CD4-positive, alpha-beta memory T cell (primary cell): ENCODE measurements around the gene ZNF582. TPM values are rescaled to one million over a fixed set of nuclear protein-coding genes. Genes with fewer than 3 reads are reported as not detected.

Experiments
- CTCF ChIA-PET: fragments of 350-600 bp; sonication (Branson Sonifier 250); formaldehyde crosslinking; loops from one replicate; lab custom pipeline; 2021; ENCODE audit warnings: inconsistent platforms; ENCODE audit not compliant: partially characterized antibody; lab: Charles Lee
- POLR2A ChIA-PET: fragments of 350-600 bp; sonication (Branson Sonifier 250); formaldehyde crosslinking; loops from one replicate; lab custom pipeline; 2021; ENCODE audit not compliant: partially characterized antibody; lab: Charles Lee
- DNase-seq, 5 donors: peaks; one replicate each; pipeline versions ENCODE4 v3.0.0 to v3.0.0-alpha.2; 2020 to 2022; ENCODE audit warnings: mixed read lengths in 1 of 5
- H3K27ac ChIP-seq: one replicate; pipeline ENCODE4 v1.7.0; 2013; ENCODE audit warnings: low read depth, low read length
- H3K27me3 ChIP-seq: 2 replicates; pipeline ENCODE4 v1.7.0; 2013; ENCODE audit warnings: mild to moderate bottlenecking, low read length, moderate library complexity; ENCODE audit not compliant: insufficient read depth
- H3K36me3 ChIP-seq: 2 replicates; pipeline ENCODE4 v1.7.0; 2013; ENCODE audit warnings: mild to moderate bottlenecking, low read length, moderate library complexity; ENCODE audit not compliant: insufficient read depth
- H3K4me1 ChIP-seq: 2 replicates; pipeline ENCODE4 v1.7.0; 2013; ENCODE audit warnings: mild to moderate bottlenecking, low read length, moderate library complexity; ENCODE audit not compliant: insufficient read depth
- H3K4me3 ChIP-seq, 2 donors: one replicate each; pipeline ENCODE4 v1.7.0; 2013; ENCODE audit warnings: low read length in 2 of 2, mild to moderate bottlenecking in 1 of 2
- H3K9me3 ChIP-seq, 2 donors: one replicate each; pipeline ENCODE4 v1.7.0; 2013; ENCODE audit warnings: low read length in 2 of 2, control low read depth in 1 of 2; ENCODE audit not compliant: control insufficient read depth in 1 of 2
- H3K27ac Mint-ChIP-seq, 7 donors: one replicate each; pipeline ENCODE4 v1.8.0; 2020 to 2021; ENCODE audit warnings: mixed read lengths in 7 of 7, mild to moderate bottlenecking in 6 of 7, inconsistent platforms in 3 of 7, moderate library complexity in 3 of 7
- H3K27me3 Mint-ChIP-seq, 2 donors: one replicate each; pipeline ENCODE4 v1.8.0; 2020 to 2021; ENCODE audit warnings: mixed read lengths in 2 of 2
- H3K36me3 Mint-ChIP-seq, 2 donors: one replicate each; pipeline ENCODE4 v1.8.0; 2020 to 2021; ENCODE audit warnings: mixed read lengths in 2 of 2, inconsistent platforms in 1 of 2, mild to moderate bottlenecking in 1 of 2
- H3K4me1 Mint-ChIP-seq, 4 donors: one replicate each; pipeline ENCODE4 v1.8.0; 2020 to 2021; ENCODE audit warnings: mixed read lengths in 4 of 4, mild to moderate bottlenecking in 1 of 4
- H3K4me3 Mint-ChIP-seq, 8 donors: one replicate each; pipeline ENCODE4 v1.8.0; 2020 to 2021; ENCODE audit warnings: mixed read lengths in 8 of 8, mild to moderate bottlenecking in 7 of 8, moderate library complexity in 6 of 8, inconsistent platforms in 3 of 8
- H3K9me3 Mint-ChIP-seq, 8 donors: one replicate each; pipeline ENCODE4 v1.8.0; 2020 to 2021; ENCODE audit warnings: mixed read lengths in 8 of 8, mild to moderate bottlenecking in 5 of 8, inconsistent platforms in 3 of 8, moderate library complexity in 1 of 8
- intact Hi-C: fragments of 100-400 bp; cut with micrococcal nuclease; formaldehyde crosslinking; loops from one replicate; pipeline ENCODE4 v1.15.1; 2023
- polyA plus RNA-seq, 2 donors: library from polyadenylated mRNA; unstranded; fragments of 300-500 nt; fragmentation: Illumina TruSeq; gene quantifications; one replicate each; pipeline ENCODE4 v1.2.3, GENCODE V29; 2021
- total RNA-seq, 2 experiments: library from RNA; stranded (reverse); gene quantifications; one replicate each; pipeline ENCODE4 v1.2.3, GENCODE V29; 2021

ZNF582 gene
- total and polyA plus RNA-seq, 4 experiments from 2014 or later = 3.0 to 7.8 (median 6.9) TPM

- CTCF ChIA-PET = interaction anchor here (1.2 kb wide), 1 partner anchor 11 kb away, joined by 5 read pairs; the partner anchor contains the start of gene ZNF582
- Histone ChIP-seq H3K36me3 (peaks cover 19% of the 10 kb centered on the region), H3K27me3 (no peaks in the 10 kb centered on the region), H3K4me3 (peak within 1 kb of the TSS; percentile 77 to 96), H3K27ac (peak within 1 kb of the TSS; percentile 92), H3K9me3 (peaks cover 4 to 32% of the 10 kb centered on the region in 2 donors), H3K4me1 (peaks cover 21% of the 10 kb centered on the region)
- H3K27ac Mint-ChIP-seq = peak within 1 kb of the TSS; percentile 88 to 99 (median 98)
- POLR2A ChIA-PET = interaction anchor here (1.1 to 3.9 kb wide), 5 partner anchors 8 to 1874 kb away, joined by 3 to 45 read pairs (median 5); partner anchors contain the start of genes ZFP28, ZNF582 and ZNF8
- H3K9me3 Mint-ChIP-seq = peaks cover 10 to 84% (median 54%) of the 10 kb centered on the region in 8 donors
- H3K36me3 Mint-ChIP-seq = peaks cover 61 to 71% of the 10 kb centered on the region in 2 donors
- H3K4me1 Mint-ChIP-seq = peaks cover 20 to 36% (median 26%) of the 10 kb centered on the region in 4 donors
- peak within 1 kb of the TSS; percentile 93 to 99 (median 97) for H3K4me3 Mint-ChIP-seq
- H3K27me3 Mint-ChIP-seq = no peaks in the 10 kb centered on the region
- intact Hi-C loops = loop anchor here (1.0 to 5.0 kb wide), 4 partner anchors 11 to 193 kb away; partner anchors contain the start of genes ZFP28, ZNF470, ZNF582 and ZNF71
- peak; percentile 90 to 94 (median 92) for DNase-seq
These were observed 10.7 kb upstream of the ZNF582 start, which contains the start of gene ZNF583 for GRCh38 chr19:56403764-56404704. TSS of gene ZNF583 (plus strand) at chr19:56404332. CDS start at chr19:56407115, 2,783 bp downstream.

GRCh38 chr19:56403261-56403660 lies 9.9 kb upstream of the ZNF582 start:
- peak overlapping the region; percentile 88 to 99 (median 98) for H3K27ac Mint-ChIP-seq
- H3K36me3 Mint-ChIP-seq = peaks cover 61 to 70% of the 10 kb centered on the region in 2 donors
- H3K27ac ChIP-seq = peak overlapping the region; percentile 92
- peaks cover 20 to 36% (median 26%) of the 10 kb centered on the region in 4 donors for H3K4me1 Mint-ChIP-seq
- intact Hi-C loops = loop anchor here (5.0 kb wide), 2 partner anchors 164 to 194 kb away; partner anchors contain the start of genes ZNF470 and ZNF71
- peaks cover 9 to 84% (median 53%) of the 10 kb centered on the region in 8 donors for H3K9me3 Mint-ChIP-seq
- POLR2A ChIA-PET = interaction anchor here (1.1 to 3.9 kb wide), 5 partner anchors 9 to 1875 kb away, joined by 3 to 45 read pairs (median 5); partner anchors contain the start of genes ZFP28, ZNF582 and ZNF8
- H3K4me3 Mint-ChIP-seq = peak overlapping the region; percentile 93 to 99 (median 97)
- H3K27me3 Mint-ChIP-seq = no peaks in the 10 kb centered on the region
- DNase-seq = peak in 1 of 5 donors; percentile 20
- H3K4me1 ChIP-seq = peaks cover 21% of the 10 kb centered on the region
- H3K27me3 ChIP-seq = no peaks in the 10 kb centered on the region
- peaks cover 12% of the 10 kb centered on the region for H3K36me3 ChIP-seq
- CTCF ChIA-PET = interaction anchor here (1.2 kb wide), 1 partner anchor 10 kb away, joined by 5 read pairs; the partner anchor contains the start of gene ZNF582
- peaks cover 4 to 28% of the 10 kb centered on the region in 2 donors for H3K9me3 ChIP-seq
- peak overlapping the region; percentile 77 to 96 for H3K4me3 ChIP-seq

- POLR2A ChIA-PET = no interaction called here
- H3K27me3 Mint-ChIP-seq = no peaks in the 10 kb centered on the region
- CTCF ChIA-PET = interaction anchor here (1.6 kb wide), 1 partner anchor 11 kb away, joined by 3 read pairs; no protein-coding TSS in a partner anchor
- Histone ChIP-seq H3K4me3 (no peak overlapping the region), H3K4me1 (peaks cover 21% of the 10 kb centered on the region), H3K36me3 (no peaks in the 10 kb centered on the region), H3K27ac (no peak overlapping the region), H3K27me3 (no peaks in the 10 kb centered on the region), H3K9me3 (peaks cover 4 to 26% of the 10 kb centered on the region in 2 donors)
- H3K27ac Mint-ChIP-seq = no peak overlapping the region
- DNase-seq = no peak
- H3K9me3 Mint-ChIP-seq = peaks cover 5 to 84% (median 55%) of the 10 kb centered on the region in 8 donors
- H3K36me3 Mint-ChIP-seq = peaks cover 53 to 65% of the 10 kb centered on the region in 2 donors
- intact Hi-C loops = loop anchor here (5.0 kb wide), 2 partner anchors 167 to 197 kb away; partner anchors contain the start of genes ZNF470 and ZNF71
- no peak overlapping the region for H3K4me3 Mint-ChIP-seq
- peaks cover 19 to 29% (median 22%) of the 10 kb centered on the region in 4 donors for H3K4me1 Mint-ChIP-seq
These were observed 7.2 kb upstream of the ZNF582 start for GRCh38 chr19:56400485-56400884.

GRCh38 chr19:56398809-56399208 lies 5.5 kb upstream of the ZNF582 start:
- Mint-ChIP-seq H3K36me3 (peaks cover 44 to 64% of the 10 kb centered on the region in 2 donors), H3K9me3 (peaks cover 2 to 85% (median 64%) of the 10 kb centered on the region in 8 donors), H3K4me3 (no peak overlapping the region), H3K27ac (no peak overlapping the region), H3K27me3 (no peaks in the 10 kb centered on the region), H3K4me1 (peaks cover 10 to 17% (median 11%) of the 10 kb centered on the region in 4 donors)
- Histone ChIP-seq H3K4me1 (peaks cover 13% of the 10 kb centered on the region), H3K4me3 (no peak overlapping the region), H3K27me3 (no peaks in the 10 kb centered on the region), H3K9me3 (peaks cover 0 to 26% of the 10 kb centered on the region in 2 donors), H3K27ac (no peak overlapping the region), H3K36me3 (no peaks in the 10 kb centered on the region)
- CTCF ChIA-PET = interaction anchor here (1.6 kb wide), 1 partner anchor 10 kb away, joined by 3 read pairs; no protein-coding TSS in a partner anchor
- POLR2A ChIA-PET = no interaction called here
- intact Hi-C loops = loop anchor here (10.0 kb wide), 1 partner anchor 1756 kb away; the partner anchor contains the start of gene ZNF329
- DNase-seq = no peak

- H3K4me3 ChIP-seq = no peak overlapping the region
- no peaks in the 10 kb centered on the region for H3K27me3 ChIP-seq
- H3K27ac ChIP-seq = no peak overlapping the region
- Mint-ChIP-seq H3K4me1 (no peaks in the 10 kb centered on the region), H3K4me3 (no peak overlapping the region), H3K27ac (no peak overlapping the region), H3K36me3 (peaks cover 66% of the 10 kb centered on the region in 2 donors), H3K9me3 (peaks cover 2 to 98% (median 79%) of the 10 kb centered on the region in 8 donors), H3K27me3 (no peaks in the 10 kb centered on the region)
- peaks cover 0 to 23% of the 10 kb centered on the region in 2 donors for H3K9me3 ChIP-seq
- H3K36me3 ChIP-seq = no peaks in the 10 kb centered on the region
- intact Hi-C loops = no loop called here
- ChIA-PET POLR2A (no interaction called here), CTCF (interaction anchor here (0.8 kb wide), 1 partner anchor 10 kb away, joined by 3 read pairs; no protein-coding TSS in a partner anchor)
- DNase-seq = no peak
- no peaks in the 10 kb centered on the region for H3K4me1 ChIP-seq
These were observed 9.3 kb downstream of the ZNF582 start for GRCh38 chr19:56383826-56384605.

- Histone ChIP-seq H3K27ac (no peak overlapping the region), H3K36me3 (peaks cover 9% of the 10 kb centered on the region), H3K4me3 (no peak overlapping the region), H3K27me3 (no peaks in the 10 kb centered on the region), H3K4me1 (no peaks in the 10 kb centered on the region), H3K9me3 (peaks cover 0 to 30% of the 10 kb centered on the region in 2 donors)
- CTCF ChIA-PET = interaction anchor here (0.6 kb wide), 1 partner anchor 11 kb away, joined by 3 read pairs; no protein-coding TSS in a partner anchor
- Mint-ChIP-seq H3K4me3 (no peak overlapping the region), H3K9me3 (peaks cover 2 to 96% (median 82%) of the 10 kb centered on the region in 8 donors), H3K4me1 (no peaks in the 10 kb centered on the region), H3K36me3 (peaks cover 61 to 68% of the 10 kb centered on the region in 2 donors), H3K27me3 (no peaks in the 10 kb centered on the region), H3K27ac (no peak overlapping the region)
- intact Hi-C loops = no loop called here
- POLR2A ChIA-PET = no interaction called here
- DNase-seq = no peak
These were observed 16.0 kb downstream of the ZNF582 start for GRCh38 chr19:56377105-56377924.
